Breast epithelium (tissue), 4 donors: ENCODE results near the gene OBP2B. TPM values are rescaled to one million over a fixed set of nuclear protein-coding genes. Genes with fewer than 3 reads are reported as not detected.

Experiments
- DNase-seq, 2 donors: peaks; one replicate each; pipeline ENCODE4 v3.0.0-alpha.2; 2019; ENCODE audit warnings: low spot score in 2 of 2
- H3K27ac ChIP-seq, 2 donors: fragments of 200-600 bp; sonication (generic) in 1 of 2; one replicate each; pipeline ENCODE4 v1.5.1; 2016 to 2019; ENCODE audit warnings: mild to moderate bottlenecking in 1 of 2
- H3K27me3 ChIP-seq, 2 donors: fragments of 200-600 bp; sonication (generic) in 1 of 2; one replicate each; pipeline versions ENCODE4 v1.5.1 to v1.6.0; 2017 to 2019; ENCODE audit warnings: control low read depth in 1 of 2, mild to moderate bottlenecking in 1 of 2
- H3K36me3 ChIP-seq: fragments of 200-600 bp; one replicate; pipeline ENCODE4 v1.5.1; 2019
- H3K4me1 ChIP-seq, 2 donors: fragments of 200-600 bp; sonication (generic); one replicate each; pipeline ENCODE4 v1.5.1; 2016 to 2019; ENCODE audit warnings: control low read depth in 1 of 2
- H3K4me3 ChIP-seq, 3 donors: fragments of 200-600 bp; sonication (generic); 1 replicate in 2 of 3; 2 replicates in 1 of 3; pipeline ENCODE4 v1.5.1; 2016 to 2019; ENCODE audit warnings: mild to moderate bottlenecking in 3 of 3, moderate library complexity in 2 of 3
- H3K9me3 ChIP-seq, 2 donors: fragments of 200-600 bp; sonication (generic) in 1 of 2; one replicate each; pipeline ENCODE4 v1.5.1; 2016 to 2019; ENCODE audit warnings: control low read depth in 1 of 2
- CTCF ChIP-seq, 3 donors: fragments of 450-650 bp; IDR thresholded peaks; one replicate each; pipeline ENCODE4 v1.5.1; 2016 to 2017; ENCODE audit warnings: antibody characterized with exemption in 3 of 3, mild to moderate bottlenecking in 3 of 3, moderate library complexity in 3 of 3
- POLR2A ChIP-seq: fragments of 450-650 bp; IDR thresholded peaks from one replicate; pipeline ENCODE4 v1.6.1; 2016; ENCODE audit warnings: antibody characterized with exemption, mild to moderate bottlenecking, moderate library complexity
- POLR2AphosphoS5 ChIP-seq, 3 donors: sonication (generic); formaldehyde crosslinking; IDR thresholded peaks; one replicate each; pipeline ENCODE4 v1.6.1; 2017; ENCODE audit warnings: antibody characterized with exemption in 3 of 3
- intact Hi-C: fragments of 100-400 bp; cut with DNase I; formaldehyde crosslinking; loops from one replicate; pipeline ENCODE4 v1.15.1; 2023; ENCODE audit warnings: low total_unique reads
- total RNA-seq, 3 donors: library from RNA; depleted of rRNA; stranded (reverse); fragments of >200 nt; gene quantifications; one replicate each; pipeline ENCODE4 v1.1.0, GENCODE V29; 2016

The OBP2B gene
- total RNA-seq, 3 donors from 2014 or later = 0.88 to 0.98 TPM; not detected in 1

DNA sequence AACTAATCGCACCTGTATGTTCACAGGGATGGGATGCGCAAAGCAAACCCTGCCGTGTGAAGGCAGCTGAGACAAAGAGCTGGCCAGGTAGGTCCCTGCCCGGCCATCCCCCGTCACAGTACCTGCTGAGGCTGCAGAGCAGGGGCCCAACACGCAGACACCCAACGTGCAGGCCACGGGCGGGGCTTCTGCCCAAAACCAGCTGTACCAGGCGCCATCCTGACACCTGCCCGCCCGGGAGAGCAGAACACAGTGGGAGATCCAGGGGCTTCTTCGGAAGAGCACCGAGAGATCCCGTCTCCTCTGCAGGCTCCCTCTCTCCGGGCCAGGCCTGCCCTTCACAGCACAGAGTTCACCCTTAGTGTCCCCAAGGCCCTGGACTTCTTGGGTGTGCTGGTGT, 37.5 kb upstream of the OBP2B start:
- no peak for TF ChIP-seq POLR2A
- H3K27me3 ChIP-seq = no peaks in the 10 kb centered on the region

GRCh38 chr9:133242991-133243390, 33.9 kb upstream of the OBP2B start:
- no peaks in the 10 kb centered on the region for H3K9me3 ChIP-seq
- no peak overlapping the region for H3K4me3 ChIP-seq
- TF ChIP-seq POLR2A = no peak
- TF ChIP-seq POLR2AphosphoS5 (IDR thresholded peaks at IDR 0.05) = no peak
- no peak overlapping the region for H3K27ac ChIP-seq
- intact Hi-C loops = no loop called here
- H3K27me3 ChIP-seq = no peaks in the 10 kb centered on the region
- no peaks in the 10 kb centered on the region for H3K4me1 ChIP-seq
- no peak for DNase-seq
- no peaks in the 10 kb centered on the region for H3K36me3 ChIP-seq

More for the DNA sequence above, 37.5 kb upstream of the OBP2B start:
- peak in 1 of 2 donors; percentile 35 for DNase-seq
- Histone ChIP-seq H3K9me3 (no peaks in the 10 kb centered on the region), H3K4me3 (no peak overlapping the region), H3K27ac (no peak overlapping the region), H3K4me1 (no peaks in the 10 kb centered on the region), H3K36me3 (no peaks in the 10 kb centered on the region)
- intact Hi-C loops = no loop called here

DNA sequence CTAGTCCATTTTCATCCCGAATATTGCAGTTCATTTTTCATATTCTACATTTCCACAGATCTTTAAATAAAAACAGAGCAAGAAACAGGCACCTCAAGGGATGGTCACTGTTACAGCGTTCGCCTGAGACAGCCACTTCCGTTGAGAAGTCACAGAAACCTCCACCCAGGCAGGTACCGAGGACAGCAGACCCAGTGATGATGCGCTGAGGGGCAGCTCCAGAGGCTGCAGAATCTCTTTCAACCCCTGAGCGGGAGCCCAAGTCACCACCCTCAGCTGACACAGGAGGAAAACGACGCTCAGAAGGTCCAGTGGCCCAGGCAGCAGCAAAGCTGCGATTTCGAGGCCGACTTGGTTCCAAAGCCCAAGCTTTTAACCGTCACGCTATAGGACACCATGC, 33.2 kb upstream of the OBP2B start:
- DNase-seq = no peak
- intact Hi-C loops = no loop called here
- no peaks in the 10 kb centered on the region for H3K36me3 ChIP-seq
- no peak overlapping the region for H3K4me3 ChIP-seq
- no peaks in the 10 kb centered on the region for H3K9me3 ChIP-seq
- no peaks in the 10 kb centered on the region for H3K4me1 ChIP-seq
- H3K27me3 ChIP-seq = no peaks in the 10 kb centered on the region
- TF ChIP-seq CTCF (IDR thresholded peaks at IDR 0.05) (no peak), POLR2AphosphoS5 (IDR thresholded peaks at IDR 0.05) (no peak)
- H3K27ac ChIP-seq = no peak overlapping the region

DNA sequence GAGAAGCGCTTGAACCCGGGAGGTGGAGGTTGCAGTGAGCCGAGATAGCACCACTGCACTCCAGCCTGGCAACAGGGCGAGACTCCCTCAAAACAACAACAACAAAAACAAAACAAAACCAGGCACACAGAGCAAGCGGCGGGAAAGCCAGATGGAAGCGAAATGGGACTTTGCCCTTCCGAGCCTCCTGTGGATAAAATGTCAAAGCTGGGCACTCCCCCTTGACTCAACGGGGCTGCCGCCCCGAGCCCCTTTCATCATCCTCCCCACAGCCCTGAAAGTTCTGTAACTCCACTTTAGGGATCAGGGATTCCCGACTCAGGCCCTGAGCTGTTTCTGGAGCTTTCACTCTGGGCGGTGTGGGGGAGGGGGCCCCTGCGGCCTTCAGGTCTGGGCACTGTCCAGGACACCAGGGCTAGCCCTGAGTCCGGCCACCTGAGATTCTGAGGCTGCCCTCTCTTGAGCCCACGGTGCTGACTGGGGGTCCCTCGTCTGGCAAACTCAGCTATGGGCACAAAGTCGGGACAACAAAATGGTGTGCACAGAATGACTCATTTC, 30.6 kb upstream of the OBP2B start:
- DNase-seq = peak in 1 of 2 donors; percentile 42
- no peak for TF ChIP-seq CTCF (IDR thresholded peaks at IDR 0.05)
- TF ChIP-seq POLR2A = no peak
- TF ChIP-seq POLR2AphosphoS5 (IDR thresholded peaks at IDR 0.05) = no peak
- peak overlapping the region in 1 of 2 donors; percentile 90 for H3K27ac ChIP-seq
- no peaks in the 10 kb centered on the region for H3K4me1 ChIP-seq
- intact Hi-C loops = no loop called here
- H3K36me3 ChIP-seq = no peaks in the 10 kb centered on the region
- H3K9me3 ChIP-seq = no peaks in the 10 kb centered on the region
- no peaks in the 10 kb centered on the region for H3K27me3 ChIP-seq
- H3K4me3 ChIP-seq = no peak overlapping the region

GRCh38 chr9:133238851-133239532, 29.9 kb upstream of the OBP2B start:
- Histone ChIP-seq H3K27ac (peak overlapping the region; percentile 65 to 90), H3K4me1 (no peaks in the 10 kb centered on the region), H3K36me3 (no peaks in the 10 kb centered on the region), H3K27me3 (no peaks in the 10 kb centered on the region), H3K4me3 (peak overlapping the region; percentile 19 to 53 (median 27)), H3K9me3 (no peaks in the 10 kb centered on the region)
- no peak for TF ChIP-seq POLR2A
- TF ChIP-seq POLR2AphosphoS5 (IDR thresholded peaks at IDR 0.05) = no peak
- peak in 2 of 3 donors; percentile 35 to 37 for TF ChIP-seq CTCF (IDR thresholded peaks at IDR 0.05)
- peak in 1 of 2 donors; percentile 61 for DNase-seq
- intact Hi-C loops = no loop called here

DNA sequence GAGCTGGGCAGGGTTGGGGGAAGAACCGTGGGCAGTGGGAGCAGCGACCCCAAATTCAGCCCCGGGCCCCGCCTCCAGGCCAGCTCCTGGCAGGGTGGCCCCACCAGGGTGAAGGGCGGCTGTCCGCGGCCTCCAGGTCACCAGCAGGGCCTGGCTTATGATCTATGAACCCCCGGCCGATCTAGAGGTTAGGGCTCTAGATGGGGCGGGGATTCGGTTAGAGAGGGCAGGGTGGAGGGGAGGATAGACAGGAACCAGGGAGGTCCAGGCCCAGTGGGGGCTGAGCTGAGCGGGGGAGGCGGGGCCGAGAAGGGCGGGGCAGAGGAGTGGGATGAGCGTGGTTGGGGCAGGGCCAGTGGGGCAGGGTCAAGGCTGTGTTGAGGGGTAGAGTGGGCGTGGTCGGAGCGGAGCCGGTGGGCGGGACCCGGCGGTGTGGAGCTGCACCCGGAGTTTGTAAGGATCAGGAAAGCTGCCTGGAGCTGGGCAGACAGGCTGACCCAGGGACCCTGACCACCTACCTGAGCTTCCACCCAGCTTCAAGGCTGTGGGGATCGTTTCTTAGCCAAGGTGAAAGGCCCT, 29.3 kb upstream of the OBP2B start:
- Histone ChIP-seq H3K36me3 (no peaks in the 10 kb centered on the region), H3K27ac (peak overlapping the region; percentile 65 to 90), H3K4me1 (no peaks in the 10 kb centered on the region), H3K9me3 (no peaks in the 10 kb centered on the region), H3K4me3 (peak overlapping the region; percentile 19 to 53 (median 27)), H3K27me3 (no peaks in the 10 kb centered on the region)
- intact Hi-C loops = no loop called here
- DNase-seq = peak; percentile 39 to 71
- no peak for TF ChIP-seq POLR2A
- TF ChIP-seq CTCF (IDR thresholded peaks at IDR 0.05) = no peak
- TF ChIP-seq POLR2AphosphoS5 (IDR thresholded peaks at IDR 0.05) = no peak
